Hematopoietic multipotent progenitor cell (in vitro differentiated cells): ENCODE results near the gene CLEC18B. TPM values are rescaled to one million over a fixed set of nuclear protein-coding genes. Genes with fewer than 3 reads are reported as not detected.
"Not testable (repeated sequence)": the region's sequence is repeated elsewhere in the genome, so short reads cannot be mapped to it uniquely, and the experiment has no call there.

Source experiments
- DNase-seq, 3 donors: peaks; one replicate each; pipeline ENCODE4 v3.0.0-alpha.2; 2011 to 2015; ENCODE audit warnings: low read depth in 2 of 3, low spot score in 2 of 3
- total RNA-seq: library from RNA; depleted of rRNA; stranded (reverse); fragments of >200 nt; gene quantifications from one replicate; pipeline ENCODE4 v1.2.3, GENCODE V29; 2012

CLEC18B gene
- total RNA-seq, 1 donor = not detected

- DNase-seq = not testable (repeated sequence)
Measured at GRCh38 chr16:74409185-74409981, 11.9 kb downstream of the CLEC18B start.

DNA sequence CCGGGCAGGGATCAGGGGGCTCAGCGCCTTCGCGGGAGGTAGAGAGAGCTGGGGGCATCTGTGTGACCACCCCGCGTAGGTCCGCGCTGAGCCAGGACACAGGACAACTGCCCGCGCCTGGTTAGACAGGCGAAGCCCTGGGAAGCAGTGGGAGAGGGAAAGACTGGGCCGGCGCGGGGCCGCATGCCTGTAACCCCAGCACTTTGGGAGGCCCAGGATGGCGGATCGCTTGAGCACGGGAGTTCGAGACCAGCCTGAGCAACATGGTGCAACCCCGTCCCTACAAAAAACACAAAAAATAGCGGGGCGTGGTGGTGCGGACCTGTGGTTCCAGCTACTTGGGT is 13.9 kb downstream of the CLEC18B start:
- not testable (repeated sequence) for DNase-seq

DNA sequence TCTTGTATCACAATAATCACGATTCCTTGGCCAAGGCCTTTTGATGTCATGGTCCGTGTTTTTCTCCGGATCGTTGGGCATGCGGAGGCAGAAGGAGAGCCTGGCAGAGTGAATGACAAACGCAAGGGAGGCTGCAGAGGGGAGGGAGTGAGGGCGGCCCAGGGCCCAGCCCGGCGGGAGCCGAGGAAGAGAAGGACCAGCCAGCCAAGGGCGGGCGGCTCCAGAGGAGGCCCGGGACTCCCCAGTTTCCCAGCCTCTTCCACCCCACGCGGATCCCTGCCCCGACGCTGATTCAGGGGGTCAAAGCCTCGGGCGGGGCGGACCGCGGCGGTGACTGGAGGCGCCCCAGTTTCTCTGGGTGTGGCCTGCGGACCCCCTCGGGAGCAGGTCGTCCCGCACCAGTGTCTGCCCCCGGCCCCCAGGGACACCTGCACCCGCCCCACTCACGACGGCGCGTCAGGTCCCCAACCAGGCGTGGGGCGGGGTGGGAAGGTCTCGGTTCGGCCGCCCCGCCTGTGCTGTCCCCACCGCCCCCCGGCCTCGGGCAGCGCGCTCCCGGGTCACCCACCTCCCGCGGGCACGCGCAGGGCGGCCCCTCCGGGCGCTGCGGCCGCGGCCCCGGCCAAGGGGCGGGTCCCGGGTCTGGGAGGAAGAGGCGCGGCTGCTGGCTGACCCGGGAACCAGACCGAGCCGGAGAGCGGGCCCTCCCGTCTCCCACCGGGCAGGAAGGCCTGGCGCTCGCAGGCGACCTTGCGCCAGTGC is 14.5 kb downstream of the CLEC18B start:
- DNase-seq = not testable (repeated sequence)

GRCh38 chr16:74404148-74404933 is 16.9 kb downstream of the CLEC18B start:
- not testable (repeated sequence) for DNase-seq

- not testable (repeated sequence) for DNase-seq
Measured at GRCh38 chr16:74400238-74400637, 21.0 kb downstream of the CLEC18B start.

DNA sequence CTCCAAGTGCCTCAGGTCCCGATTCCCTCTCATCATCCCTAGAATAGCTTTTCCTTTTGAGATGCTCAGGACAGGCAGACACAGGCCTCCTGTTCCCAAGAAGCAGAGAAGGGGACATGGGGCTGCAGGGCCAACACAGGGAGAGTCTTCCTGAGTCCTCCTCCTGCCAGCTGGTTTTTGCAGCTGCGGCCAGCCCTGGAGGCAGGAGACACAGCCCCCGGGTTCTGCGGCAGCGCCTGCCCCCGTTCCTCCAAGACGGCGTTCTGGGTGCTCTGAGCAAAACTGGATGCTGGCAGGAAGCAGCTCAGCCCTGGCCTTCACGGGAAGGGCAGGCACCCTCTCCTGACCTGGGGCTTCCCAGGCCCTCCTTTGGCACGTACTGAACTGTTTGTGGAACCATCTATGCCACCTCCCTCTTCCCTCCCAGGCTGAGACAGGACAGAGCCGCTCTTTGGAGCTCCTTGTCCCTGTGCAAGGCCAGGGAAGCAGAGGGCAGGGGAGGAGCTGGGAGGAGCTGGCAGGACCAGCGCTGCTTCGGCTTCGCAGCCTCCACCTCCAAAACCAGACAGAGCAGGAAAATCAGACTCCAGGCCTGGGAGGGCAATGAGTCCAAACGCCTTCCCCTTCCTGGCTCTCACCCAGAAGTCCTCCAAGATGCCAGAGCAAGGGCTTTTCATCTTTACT is 22.9 kb downstream of the CLEC18B start:
- DNase-seq = not testable (repeated sequence)

DNA sequence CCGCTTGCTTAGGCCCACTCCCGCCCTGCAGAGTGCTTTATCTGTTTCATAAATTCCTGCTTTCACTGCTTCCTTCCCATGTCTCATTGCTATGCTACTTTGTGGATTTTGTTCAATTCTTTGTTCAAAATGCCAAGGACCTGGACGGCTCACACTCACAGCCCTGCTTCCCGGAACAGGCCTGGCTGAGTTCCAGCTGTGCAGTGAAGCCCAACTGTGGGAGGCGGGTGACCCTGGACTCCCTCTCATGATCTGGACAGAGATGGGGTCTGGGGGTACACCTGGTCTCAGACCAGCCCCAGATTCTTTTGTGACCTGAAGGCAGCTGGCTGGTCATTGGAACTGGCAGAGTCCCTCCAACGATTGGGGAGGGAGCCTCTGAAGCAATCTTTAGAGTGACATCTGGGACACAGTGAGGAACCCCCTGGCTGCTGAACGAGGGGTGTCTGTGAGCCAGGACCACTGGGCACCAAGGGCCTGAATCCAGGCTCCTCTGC is 24.7 kb downstream of the CLEC18B start:
- DNase-seq = peak in 1 of 3 donors; percentile 17

GRCh38 chr16:74394604-74395003 is 26.7 kb downstream of the CLEC18B start:
- not testable (repeated sequence) for DNase-seq

DNA sequence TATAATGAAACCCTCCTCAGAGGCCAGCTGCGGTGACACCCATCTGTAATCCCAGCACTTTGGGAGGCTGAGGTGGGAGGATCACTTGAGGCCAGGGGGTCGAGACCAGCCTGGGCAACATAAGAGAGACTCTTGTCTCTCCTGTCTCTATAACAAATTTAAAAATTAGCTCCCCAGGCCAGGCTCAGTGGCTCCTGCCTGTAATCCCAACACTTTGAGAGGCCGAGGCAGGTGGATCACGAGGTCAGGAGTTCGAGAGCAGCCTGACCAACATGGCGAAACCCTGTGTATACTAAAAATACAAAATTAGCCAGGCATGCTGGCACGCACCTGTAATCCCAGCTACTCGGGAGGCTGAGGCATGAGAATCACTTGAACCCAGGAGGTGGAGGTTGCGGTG is 27.1 kb downstream of the CLEC18B start:
- DNase-seq = not testable (repeated sequence)

- not testable (repeated sequence) for DNase-seq
Measured at GRCh38 chr16:74391454-74392050, 29.7 kb downstream of the CLEC18B start.

DNA sequence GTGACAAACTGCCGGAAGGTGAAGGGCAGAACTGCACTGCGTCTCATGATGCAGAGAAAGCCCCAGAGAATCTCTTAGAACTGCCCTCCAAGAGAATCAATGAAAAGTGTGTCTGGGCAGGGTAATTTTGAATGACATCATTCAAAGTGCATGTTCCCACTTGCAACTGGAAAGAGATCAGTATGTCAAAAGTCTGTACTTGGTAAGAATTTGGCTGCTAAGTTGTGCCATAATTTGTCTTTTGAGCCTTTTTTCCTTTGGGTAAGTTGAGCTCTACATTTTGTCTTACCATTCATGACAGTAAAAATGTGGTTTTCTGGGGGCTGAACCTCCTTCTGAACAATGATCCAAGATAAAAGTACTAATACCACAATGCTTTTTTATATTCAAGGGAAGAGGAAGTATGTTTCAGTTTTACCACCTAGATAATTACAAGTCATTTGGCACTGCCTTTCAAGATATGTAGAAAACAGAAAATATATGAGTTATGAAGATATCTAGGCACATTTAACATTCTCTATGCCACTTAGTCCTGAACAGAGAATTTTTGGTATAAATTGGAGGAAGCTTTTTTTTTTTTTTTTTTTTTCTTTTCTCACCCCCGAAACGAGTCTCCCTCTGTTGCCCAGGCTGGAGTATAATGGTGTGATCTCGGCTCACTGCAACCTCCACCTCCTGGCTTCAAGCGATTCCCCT is 38.8 kb downstream of the CLEC18B start:
- peak in 2 of 3 donors; percentile 33 to 50 for DNase-seq

DNA sequence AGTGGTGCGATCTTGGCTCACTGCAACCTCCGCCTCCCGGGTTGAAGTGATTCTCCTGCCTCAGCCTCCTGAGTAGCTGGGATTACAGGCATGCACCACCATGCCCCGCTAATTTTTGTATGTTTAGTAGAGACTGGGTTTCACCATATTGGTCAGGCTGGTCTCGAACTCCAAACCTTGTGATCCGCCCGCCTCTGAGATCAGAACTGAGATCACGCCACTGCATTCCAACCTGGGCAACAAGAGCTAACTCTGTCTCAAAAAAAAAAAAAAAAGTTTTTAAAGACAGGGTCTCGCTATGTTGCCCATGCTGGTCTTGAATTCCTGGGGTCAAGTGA is 47.5 kb downstream of the CLEC18B start:
- DNase-seq = not testable (repeated sequence)

DNA sequence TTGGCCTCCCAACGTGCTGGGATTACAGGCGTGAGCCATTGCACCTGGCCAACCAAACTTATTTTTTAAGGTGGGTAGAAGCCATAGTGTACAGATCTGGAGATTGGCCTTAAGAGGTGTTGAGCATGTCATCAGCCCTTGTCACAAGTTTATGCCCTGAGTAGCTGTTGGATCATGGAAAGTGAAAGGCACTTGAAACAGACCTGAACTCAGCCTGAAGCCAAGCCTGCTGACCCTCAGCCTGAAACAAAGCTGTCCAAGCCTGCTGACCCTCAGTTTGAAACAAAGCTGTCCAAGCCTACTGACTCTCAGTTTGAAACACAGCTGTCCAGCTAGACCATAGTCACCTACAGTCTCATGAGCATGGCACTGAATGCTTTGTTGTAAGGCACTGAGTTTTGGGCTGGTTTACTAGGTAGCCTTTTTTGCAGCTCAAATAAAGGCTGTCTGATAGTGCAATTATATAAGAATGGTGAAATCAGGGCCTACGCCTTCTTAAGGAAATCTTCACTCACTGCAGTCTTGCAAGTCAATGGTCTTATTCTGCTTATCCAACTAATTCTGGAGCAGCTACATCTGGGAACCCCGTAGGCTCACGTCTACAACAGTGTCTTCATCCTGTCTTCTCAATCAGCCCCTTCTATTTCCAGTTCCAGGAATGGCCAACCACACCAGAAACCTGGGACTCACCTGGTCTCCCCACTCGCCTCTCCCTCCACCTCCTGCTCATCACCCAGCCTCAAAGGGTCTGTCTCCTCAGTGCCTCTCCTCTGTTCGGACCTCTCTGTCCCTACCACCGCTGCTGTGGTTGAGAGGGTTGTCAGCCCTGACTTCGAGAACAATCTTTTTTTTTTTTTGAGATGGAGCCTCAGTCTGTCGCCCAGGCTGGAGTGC is 48.1 kb downstream of the CLEC18B start:
- DNase-seq = no peak

GRCh38 chr16:74372369-74372768 is 48.9 kb downstream of the CLEC18B start:
- DNase-seq = no peak

- not testable (repeated sequence) for DNase-seq
Measured at GRCh38 chr16:74370338-74371135, 50.7 kb downstream of the CLEC18B start.

DNA sequence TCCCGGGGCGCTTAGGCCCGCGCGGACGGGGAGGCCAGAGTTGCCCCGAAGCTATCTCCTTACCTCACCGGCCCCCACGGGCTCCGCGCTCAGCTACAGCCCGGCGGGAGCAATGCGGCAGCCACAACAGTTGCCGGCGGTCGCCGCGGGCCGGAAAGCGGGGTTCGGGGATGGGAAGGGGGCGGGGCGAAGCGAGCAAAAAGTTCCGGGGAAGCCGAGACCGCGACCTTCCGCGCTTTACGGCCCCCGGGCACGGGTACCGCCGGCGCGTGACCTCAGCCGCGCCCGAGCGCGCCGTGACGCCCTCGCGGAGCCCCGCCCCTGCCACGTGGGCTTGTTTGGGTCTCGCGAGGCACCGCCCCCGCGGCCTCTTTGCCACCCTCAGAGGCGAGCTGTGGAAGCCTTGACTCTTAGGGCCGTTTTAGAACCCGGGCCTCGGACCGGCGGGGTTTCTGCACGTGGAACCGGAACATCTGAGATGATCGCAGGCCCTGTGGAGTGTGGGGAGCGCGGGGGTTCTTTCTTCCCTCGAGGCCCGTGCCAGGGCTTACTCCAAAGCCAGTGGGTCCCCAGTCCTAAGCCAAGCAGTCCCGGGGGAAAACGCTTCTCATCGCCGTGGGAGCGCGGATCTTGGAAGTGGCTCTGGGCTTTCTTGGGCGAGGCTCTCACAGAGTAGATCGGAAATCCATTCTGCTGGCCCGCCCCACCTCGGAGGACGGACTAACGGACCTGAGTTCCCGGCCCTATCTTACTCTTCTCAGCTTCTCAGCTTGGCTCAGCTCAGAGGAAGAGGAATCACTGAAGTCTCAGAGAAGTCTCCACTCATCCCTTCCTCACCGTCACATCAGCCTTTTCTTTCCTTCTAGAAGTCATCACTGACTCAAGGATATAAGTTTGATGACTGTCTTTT is 53.0 kb downstream of the CLEC18B start:
- peak; percentile 78 to 97 (median 96) for DNase-seq
